Trophoblast cell (in vitro differentiated cells and primary cell): ENCODE measurements around the gene BABAM2.

Experiments used
- DNase-seq, 2 donors: peaks; one replicate each; pipeline ENCODE4 v3.0.0-alpha.2; 2016
- H2AFZ ChIP-seq: 2 replicates; pipeline ENCODE4 v1.6.1; 2013; ENCODE audit warnings: low read length, moderate library complexity, mild to moderate bottlenecking; ENCODE audit not compliant: insufficient read depth, poor library complexity
- H2AK5ac ChIP-seq: 2 replicates; pipeline ENCODE4 v1.6.1; 2013; ENCODE audit warnings: mild to moderate bottlenecking, low read length
- H2BK120ac ChIP-seq: 2 replicates; pipeline ENCODE4 v1.6.1; 2013; ENCODE audit warnings: low read length, mild to moderate bottlenecking, moderate library complexity; ENCODE audit not compliant: insufficient read depth, poor library complexity
- H2BK12ac ChIP-seq: 2 replicates; pipeline ENCODE4 v1.6.1; 2013; ENCODE audit warnings: mild to moderate bottlenecking, low read length, moderate library complexity
- H2BK5ac ChIP-seq: 2 replicates; pipeline ENCODE4 v1.6.1; 2013; ENCODE audit warnings: low read length, low read depth, moderate library complexity, mild to moderate bottlenecking; ENCODE audit not compliant: poor library complexity
- H3K14ac ChIP-seq: 2 replicates; pipeline ENCODE4 v1.6.1; 2013; ENCODE audit warnings: mild to moderate bottlenecking, low read length
- H3K18ac ChIP-seq: 2 replicates; pipeline ENCODE4 v1.6.1; 2013; ENCODE audit warnings: mild to moderate bottlenecking, low read length
- H3K23ac ChIP-seq: 2 replicates; pipeline ENCODE4 v1.6.1; 2013; ENCODE audit warnings: low read length
- H3K27ac ChIP-seq: 2 replicates; pipeline ENCODE4 v1.5.1; 2013; ENCODE audit warnings: low read depth, mild to moderate bottlenecking, inconsistent platforms, low read length, moderate library complexity
- H3K27me3 ChIP-seq: 2 replicates; pipeline ENCODE4 v1.6.1; 2013; ENCODE audit warnings: inconsistent platforms, mild to moderate bottlenecking, low read length, moderate library complexity; ENCODE audit not compliant: insufficient read depth
- H3K36me3 ChIP-seq, 2 experiments: 1 replicate in 1 of 2; 2 replicates in 1 of 2; pipeline ENCODE4 v1.6.1; 2013; ENCODE audit warnings: low read length in 2 of 2, mild to moderate bottlenecking in 2 of 2, moderate library complexity in 1 of 2; ENCODE audit not compliant: insufficient read depth in 2 of 2, control insufficient read depth in 1 of 2
- H3K4ac ChIP-seq: 2 replicates; pipeline ENCODE4 v1.6.1; 2013; ENCODE audit warnings: low read depth, mild to moderate bottlenecking, low read length, moderate library complexity
- H3K4me1 ChIP-seq, 2 experiments: 1 replicate in 1 of 2; 2 replicates in 1 of 2; pipeline ENCODE4 v1.6.1; 2013; ENCODE audit warnings: low read length in 2 of 2, mild to moderate bottlenecking in 2 of 2, moderate library complexity in 1 of 2; ENCODE audit not compliant: insufficient read depth in 2 of 2, control insufficient read depth in 1 of 2
- H3K4me2 ChIP-seq: 2 replicates; pipeline ENCODE4 v1.6.1; 2013; ENCODE audit warnings: inconsistent platforms, mild to moderate bottlenecking, low read length, moderate library complexity
- H3K4me3 ChIP-seq: 2 replicates; pipeline ENCODE4 v1.5.1; 2013; ENCODE audit warnings: mild to moderate bottlenecking, low read depth, low read length, inconsistent platforms
- H3K79me1 ChIP-seq: one replicate; pipeline ENCODE4 v1.6.1; 2013; ENCODE audit warnings: low read length
- H3K79me2 ChIP-seq: 2 replicates; pipeline ENCODE4 v1.6.1; 2013; ENCODE audit warnings: low read length, mild to moderate bottlenecking; ENCODE audit not compliant: control insufficient read depth, insufficient read depth, poor library complexity
- H3K9ac ChIP-seq: 2 replicates; pipeline ENCODE4 v1.6.1; 2013; ENCODE audit warnings: mild to moderate bottlenecking, low read length
- H3K9me3 ChIP-seq: 2 replicates; pipeline ENCODE4 v1.6.1; 2013; ENCODE audit warnings: low read depth, mild to moderate bottlenecking, control low read depth, inconsistent platforms, low read length; ENCODE audit not compliant: insufficient read depth
- H4K12ac ChIP-seq: 2 replicates; pipeline ENCODE4 v1.6.1; 2013; ENCODE audit warnings: low read depth, mild to moderate bottlenecking, low read length, moderate library complexity
- H4K8ac ChIP-seq: 2 replicates; pipeline ENCODE4 v1.6.1; 2013; ENCODE audit warnings: low read depth, mild to moderate bottlenecking, low read length, moderate library complexity
- H4K91ac ChIP-seq: one replicate; pipeline ENCODE4 v1.6.1; 2013; ENCODE audit warnings: low read depth, mild to moderate bottlenecking, low read length, moderate library complexity
- WGBS: extraction: QIAGEN DNeasy Blood & Tissue Kit; methylation state at CpG from one replicate; pipeline ENCODE4 v1.1.7; 2013; ENCODE audit warnings: missing lambda C conversion rate; ENCODE audit not compliant: insufficient read length, insufficient coverage; ENCODE audit errors: extremely low coverage; 5-methylcytosine and 5-hydroxymethylcytosine counted together

BABAM2 gene

DNA sequence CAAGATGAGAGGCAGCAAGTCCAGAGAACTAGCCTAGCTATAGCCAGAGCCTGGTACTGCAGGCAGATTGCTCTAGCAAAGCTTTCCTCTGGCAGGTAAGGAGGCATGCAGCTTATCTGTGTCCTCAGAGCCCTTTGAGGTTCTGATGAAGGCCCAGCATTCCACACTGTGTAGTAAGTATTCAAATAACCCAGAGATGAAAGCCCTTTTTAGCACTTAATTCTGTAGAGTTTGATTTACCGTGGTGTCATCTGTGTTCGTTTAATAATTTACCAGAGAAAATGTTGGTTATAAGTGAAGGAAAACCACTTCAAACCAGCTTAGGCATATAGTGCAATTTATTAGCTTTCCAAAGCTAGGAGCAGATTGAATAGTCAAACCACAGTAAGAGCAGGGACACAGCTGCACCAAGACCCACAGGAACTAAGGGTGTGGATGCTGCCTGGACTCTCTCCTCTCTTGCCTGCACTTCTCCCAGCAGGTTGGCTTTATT, 226.6 kb downstream of the BABAM2 start:
- Histone ChIP-seq H2BK120ac (no peak overlapping the region), H2AK5ac (no peak overlapping the region), H4K12ac (no peak overlapping the region), H3K79me2 (no peaks in the 10 kb centered on the region), H3K27ac (no peak overlapping the region), H3K4me1 (no peaks in the 10 kb centered on the region), H3K4me2 (no peak overlapping the region), H3K36me3 (no peaks in the 10 kb centered on the region), H3K18ac (no peak overlapping the region), H3K27me3 (no peaks in the 10 kb centered on the region), H3K9ac (no peak overlapping the region), H2BK5ac (no peak overlapping the region), H3K23ac (no peak overlapping the region), H4K91ac (no peak overlapping the region), H3K79me1 (no peaks in the 10 kb centered on the region), H3K4ac (no peak overlapping the region), H4K8ac (no peak overlapping the region), H2AFZ (no peak overlapping the region), H3K9me3 (no peaks in the 10 kb centered on the region), H3K4me3 (no peak overlapping the region), H3K14ac (no peak overlapping the region), H2BK12ac (no peak overlapping the region)
- no peak for DNase-seq
- WGBS: no CpG with 5 or more reads among the region's 2 CpGs

DNA sequence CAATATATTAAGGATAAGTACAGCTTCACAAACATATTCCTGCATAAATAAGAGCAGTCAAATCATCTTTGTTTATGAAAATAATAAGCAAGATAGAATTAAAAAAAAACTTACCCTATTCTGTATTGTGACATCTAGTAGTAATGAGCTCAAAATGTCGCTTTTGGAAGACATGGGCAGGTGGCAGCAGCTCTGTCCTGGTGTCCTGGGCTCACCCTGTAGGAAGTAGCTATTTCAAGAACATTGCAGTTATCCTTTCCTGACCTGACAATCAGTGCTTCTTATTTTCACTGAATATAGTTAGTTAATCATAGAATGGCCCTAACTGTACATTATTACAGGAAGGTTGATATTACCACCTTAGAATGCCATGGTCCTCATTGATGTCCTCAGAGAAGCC, 229.1 kb downstream of the BABAM2 start:
- Histone ChIP-seq H3K4me2 (no peak overlapping the region), H3K4ac (no peak overlapping the region), H2BK12ac (no peak overlapping the region), H4K8ac (no peak overlapping the region), H3K14ac (no peak overlapping the region), H2AK5ac (no peak overlapping the region), H3K27me3 (no peaks in the 10 kb centered on the region), H2BK120ac (no peak overlapping the region), H3K9ac (no peak overlapping the region), H3K27ac (no peak overlapping the region), H3K79me2 (no peaks in the 10 kb centered on the region), H4K12ac (no peak overlapping the region), H3K4me1 (no peaks in the 10 kb centered on the region), H3K18ac (no peak overlapping the region), H3K4me3 (no peak overlapping the region), H3K79me1 (no peaks in the 10 kb centered on the region), H4K91ac (no peak overlapping the region), H3K36me3 (no peaks in the 10 kb centered on the region), H2BK5ac (no peak overlapping the region), H3K9me3 (no peaks in the 10 kb centered on the region), H3K23ac (no peak overlapping the region), H2AFZ (no peak overlapping the region)
- WGBS: no CpG with 5 or more reads among the region's 1 CpG
- DNase-seq: no peak

- no peak overlapping the region for H3K27ac ChIP-seq
- H3K14ac ChIP-seq: no peak overlapping the region
- no peaks in the 10 kb centered on the region for H3K79me2 ChIP-seq
- H3K79me1 ChIP-seq: no peaks in the 10 kb centered on the region
- no peaks in the 10 kb centered on the region for H3K9me3 ChIP-seq
- H2AFZ ChIP-seq: no peak overlapping the region
- no peak overlapping the region for H2BK12ac ChIP-seq
- no peak overlapping the region for H2AK5ac ChIP-seq
- DNase-seq: no peak
- H4K12ac ChIP-seq: no peak overlapping the region
- H4K91ac ChIP-seq: no peak overlapping the region
- no peaks in the 10 kb centered on the region for H3K36me3 ChIP-seq
- no peak overlapping the region for H2BK120ac ChIP-seq
- H3K18ac ChIP-seq: no peak overlapping the region
- H3K23ac ChIP-seq: no peak overlapping the region
- no peak overlapping the region for H3K4ac ChIP-seq
- H3K4me2 ChIP-seq: no peak overlapping the region
- no peak overlapping the region for H2BK5ac ChIP-seq
- no peak overlapping the region for H3K4me3 ChIP-seq
- no peaks in the 10 kb centered on the region for H3K4me1 ChIP-seq
- H3K9ac ChIP-seq: no peak overlapping the region
- no CpG with 5 or more reads among the region's 2 CpGs for WGBS
- H4K8ac ChIP-seq: no peak overlapping the region
- no peaks in the 10 kb centered on the region for H3K27me3 ChIP-seq
Observed at GRCh38 chr2:28128281-28128950, 237.9 kb downstream of the BABAM2 start.

DNA sequence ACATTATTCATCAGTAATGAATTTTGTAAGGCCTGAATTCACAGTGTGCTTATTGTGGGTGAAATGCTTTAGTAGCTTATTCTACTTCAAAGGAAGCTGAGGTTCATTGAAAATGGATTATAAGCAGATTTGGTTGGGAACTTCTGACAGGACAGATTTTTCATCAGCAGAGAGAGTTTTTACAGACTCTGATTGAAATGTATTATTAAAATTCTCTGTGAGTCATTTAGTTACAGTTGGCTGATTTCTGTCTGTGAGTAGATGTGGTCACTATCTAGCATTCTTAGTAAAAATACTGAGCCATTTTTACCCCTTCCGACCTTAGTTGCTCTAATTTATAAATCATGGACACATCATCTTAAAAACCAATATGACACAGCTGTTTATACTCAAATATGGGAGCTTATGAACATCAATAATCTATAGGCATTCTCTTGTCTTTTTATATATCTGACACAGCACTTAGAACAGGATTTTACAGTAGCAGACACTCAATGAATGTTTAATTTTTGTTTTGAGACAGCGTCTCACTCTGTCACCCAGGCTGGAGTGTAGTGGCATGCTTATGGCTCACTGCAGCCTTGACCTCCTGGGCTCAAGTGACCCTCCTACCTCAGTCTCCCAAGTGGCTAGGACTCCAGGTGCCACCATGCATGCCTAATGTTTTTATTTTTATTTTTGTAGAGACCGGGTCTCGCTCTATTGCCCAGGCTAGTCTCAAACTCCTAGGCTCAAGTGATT, 239.6 kb downstream of the BABAM2 start:
- Histone ChIP-seq H3K27ac (no peak overlapping the region), H3K23ac (no peak overlapping the region), H3K18ac (no peak overlapping the region), H2BK12ac (no peak overlapping the region), H3K4me3 (no peak overlapping the region), H3K4me2 (no peak overlapping the region), H3K9me3 (no peaks in the 10 kb centered on the region), H2AK5ac (no peak overlapping the region), H3K27me3 (no peaks in the 10 kb centered on the region), H4K8ac (no peak overlapping the region), H4K12ac (no peak overlapping the region), H2BK120ac (no peak overlapping the region), H3K79me1 (no peaks in the 10 kb centered on the region), H3K4ac (no peak overlapping the region), H3K36me3 (no peaks in the 10 kb centered on the region), H3K9ac (no peak overlapping the region), H2BK5ac (no peak overlapping the region), H4K91ac (no peak overlapping the region), H2AFZ (no peak overlapping the region), H3K4me1 (no peaks in the 10 kb centered on the region), H3K14ac (no peak overlapping the region), H3K79me2 (no peaks in the 10 kb centered on the region)
- no CpG with 5 or more reads among the region's 4 CpGs for WGBS
- no peak for DNase-seq
